Type B pancreatic cell (in vitro differentiated cells): ENCODE measurements around the gene LZTS2. TPM values are rescaled to one million over a fixed set of nuclear protein-coding genes. Genes with fewer than 3 reads are reported as not detected.

Experiments
- DNase-seq: peaks from one replicate; pipeline ENCODE4 v3.0.0; 2021; ENCODE audit warnings: mixed read lengths; ENCODE audit not compliant: unreplicated experiment; ENCODE audit errors: extremely low spot score
- H3K27ac Mint-ChIP-seq: 2 replicates; pipeline ENCODE4 v1.8.0; 2021; ENCODE audit warnings: mild to moderate bottlenecking, mixed read lengths
- H3K27me3 Mint-ChIP-seq: 2 replicates; pipeline ENCODE4 v1.8.0; 2021; ENCODE audit warnings: mixed read lengths
- H3K36me3 Mint-ChIP-seq: 2 replicates; pipeline ENCODE4 v1.8.0; 2021; ENCODE audit warnings: mixed read lengths
- H3K4me1 Mint-ChIP-seq: one replicate; pipeline ENCODE4 v1.8.0; 2021; ENCODE audit warnings: mixed read lengths; ENCODE audit not compliant: unreplicated experiment
- H3K4me3 Mint-ChIP-seq: 2 replicates; pipeline ENCODE4 v1.8.0; 2021; ENCODE audit warnings: mild to moderate bottlenecking, mixed read lengths
- H3K9me3 Mint-ChIP-seq: 2 replicates; pipeline ENCODE4 v1.8.0; 2021; ENCODE audit warnings: mixed read lengths
- CTCF ChIP-seq: fragments of 200-600 bp; sonication (generic); conservative IDR thresholded peaks from 2 replicates; pipeline ENCODE4 v1.5.0; 2021; ENCODE audit warnings: antibody characterized with exemption, mild to moderate bottlenecking
- microRNA-seq: library from miRNA; unstranded; fragments of <30 nt; microRNA quantifications from one replicate; pipeline ENCODE4, GENCODE V29; 2020
- total RNA-seq: library from RNA; stranded (reverse); gene quantifications from 2 replicates; pipeline ENCODE4 v1.2.1, GENCODE V29; 2021; ENCODE audit warnings: low replicate concordance

Gene LZTS2
- total RNA-seq, 1 donor from 2014 or later, result 86.6 TPM

DNA sequence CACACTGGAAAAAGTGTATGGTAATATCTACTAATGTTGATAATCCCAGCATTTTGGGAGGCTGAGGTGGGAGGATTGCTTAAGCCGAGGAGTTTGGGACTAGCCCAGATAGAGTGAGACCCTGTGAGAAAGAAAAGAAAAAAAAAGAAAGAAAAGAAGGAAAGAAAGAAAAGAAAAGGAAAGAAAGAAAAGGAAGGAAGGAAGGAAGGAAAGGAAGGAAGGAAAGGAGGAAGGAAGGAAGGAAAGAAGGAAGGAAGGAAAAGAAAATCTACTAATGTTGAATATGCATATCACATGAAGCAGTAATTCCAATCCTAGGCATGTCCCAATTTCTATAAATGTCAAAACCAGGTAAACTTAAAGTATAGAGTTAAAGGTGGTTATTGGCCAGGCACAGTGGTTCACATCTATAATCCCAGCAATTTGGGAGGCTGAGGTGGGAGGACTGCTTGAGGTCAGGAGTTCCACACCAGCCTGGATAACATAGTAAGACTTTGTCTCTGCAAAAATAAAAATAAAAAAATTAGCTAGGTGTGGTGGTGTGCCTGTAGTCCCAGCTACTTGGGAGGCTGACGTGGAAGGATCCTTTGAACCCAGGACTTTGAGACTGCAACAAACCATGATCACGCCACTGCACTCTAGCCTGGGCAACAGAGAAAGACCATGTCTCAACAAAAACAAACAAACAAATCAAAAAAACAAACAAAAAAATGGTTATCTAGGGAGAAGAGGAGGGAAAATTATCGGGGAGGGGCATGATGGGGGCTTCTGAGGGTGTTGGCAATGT, 57.0 kb downstream of the LZTS2 start:
- no peak for DNase-seq
- Mint-ChIP-seq H3K27ac (no peak overlapping the region), H3K36me3 (peaks cover 4% of the 10 kb centered on the region), H3K27me3 (peaks cover 8% of the 10 kb centered on the region), H3K9me3 (no peaks in the 10 kb centered on the region), H3K4me3 (no peak overlapping the region), H3K4me1 (peaks cover 13% of the 10 kb centered on the region)
- no peak for TF ChIP-seq CTCF

Small RNA genes lying within 50 kb of the gene (microRNA-seq; reads per million reads assigned to microRNA genes)
- gene MIR608, result not detected

Other genes with a start within 250 kb of the LZTS2 start
- gene SLF2, start 86.8 kb upstream of the LZTS2 start, total RNA-seq, result 22.0 and 46.1 TPM in 2 replicates
- gene SEMA4G, start 30.3 kb upstream of the LZTS2 start, total RNA-seq, result 28.0 and 46.0 TPM in 2 replicates
- 69.7 and 74.2 TPM in 2 replicates for gene MRPL43, start 12.3 kb upstream of the LZTS2 start, total RNA-seq
- 11.3 and 19.2 TPM in 2 replicates for gene TWNK, start 12.3 kb upstream of the LZTS2 start, total RNA-seq
- gene PDZD7, start 31.3 kb downstream of the LZTS2 start, total RNA-seq, result 1.4 and 2.0 TPM in 2 replicates
- 15.3 and 25.7 TPM in 2 replicates for gene SFXN3, start 31.4 kb downstream of the LZTS2 start, total RNA-seq
- gene KAZALD1, start 62.2 kb downstream of the LZTS2 start, total RNA-seq, result 6.9 and 17.1 TPM in 2 replicates
- gene TLX1, start 131.5 kb downstream of the LZTS2 start, total RNA-seq, result 0.10 and 0.17 TPM in 2 replicates
- 4.7 TPM in 1 of 2 replicates, not detected in the other for gene LBX1, start 229.7 kb downstream of the LZTS2 start, total RNA-seq